Measurements from ENCODE around the gene MAD1L1. TPM values are rescaled to one million over a fixed set of nuclear protein-coding genes. Genes with fewer than 3 reads are reported as not detected.

Gene MAD1L1
- total RNA-seq: 100 to 1,000 TPM in 1 of 2 donors, 10 to 100 TPM in 1; 81.3 to 115 TPM
- total RNA-seq: 10.1 to 13.9 reads per million in 2 donors

DNA sequence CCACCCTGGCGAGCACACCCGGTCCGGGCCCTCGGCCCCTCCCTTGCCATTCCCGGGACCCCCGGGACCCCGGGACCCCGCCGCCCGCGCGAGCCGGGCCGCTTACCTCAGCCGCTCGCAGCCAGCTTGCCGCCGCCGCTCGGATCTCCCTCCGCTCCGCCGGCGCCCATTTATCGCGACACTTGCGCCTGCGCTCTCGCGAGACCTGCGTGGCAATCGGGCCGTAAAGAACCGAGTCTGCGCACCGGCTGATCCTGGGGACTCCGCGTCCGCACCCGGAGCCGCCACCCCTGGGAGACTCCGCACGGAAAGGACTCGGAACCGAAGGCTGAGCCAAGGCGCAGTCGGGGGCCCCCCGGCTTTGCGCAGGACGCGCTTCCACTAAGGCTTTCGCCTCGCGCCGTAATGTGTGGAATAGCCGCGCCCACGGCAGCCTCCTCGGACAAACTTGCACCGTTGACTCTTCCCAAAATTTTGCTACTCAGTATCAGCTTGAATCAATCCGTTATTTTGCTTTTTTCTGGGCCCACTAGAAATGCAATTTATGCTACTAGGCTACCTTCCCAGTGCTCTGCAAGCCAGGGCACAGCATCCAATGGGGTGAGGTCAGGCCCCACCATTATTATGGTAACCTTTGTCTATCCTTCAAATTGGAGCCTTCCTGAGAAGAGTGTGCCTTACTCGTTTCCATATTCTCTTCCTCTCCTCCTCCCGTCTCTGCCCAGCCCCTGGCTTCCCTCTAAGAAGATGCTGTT is at the start of gene MAD1L1:
TSS of gene MAD1L1 (minus strand) at position 180 of the 755 bp plus-strand sequence. CDS start 2,812 bp downstream, outside the sequence.
- DNase-seq: peak; percentile 81 to 92 (median 82)
- H3K4me1 Mint-ChIP-seq: peaks cover 21% of the 10 kb centered on the region
- peak within 1 kb of the TSS; percentile 93 for H3K4me3 Mint-ChIP-seq
- H3K27ac Mint-ChIP-seq: peak within 1 kb of the TSS; percentile 88
- H3K9me3 ChIP-seq (ENCODE audit: control insufficient read depth, low read length, poor library complexity, severe bottlenecking): no peaks in the 10 kb centered on the region
- peak; percentile 91 for ATAC-seq
- no peaks in the 10 kb centered on the region for H3K27me3 Mint-ChIP-seq
- peaks cover 2% of the 10 kb centered on the region for H3K36me3 Mint-ChIP-seq (ENCODE audit: low read depth)

DNA sequence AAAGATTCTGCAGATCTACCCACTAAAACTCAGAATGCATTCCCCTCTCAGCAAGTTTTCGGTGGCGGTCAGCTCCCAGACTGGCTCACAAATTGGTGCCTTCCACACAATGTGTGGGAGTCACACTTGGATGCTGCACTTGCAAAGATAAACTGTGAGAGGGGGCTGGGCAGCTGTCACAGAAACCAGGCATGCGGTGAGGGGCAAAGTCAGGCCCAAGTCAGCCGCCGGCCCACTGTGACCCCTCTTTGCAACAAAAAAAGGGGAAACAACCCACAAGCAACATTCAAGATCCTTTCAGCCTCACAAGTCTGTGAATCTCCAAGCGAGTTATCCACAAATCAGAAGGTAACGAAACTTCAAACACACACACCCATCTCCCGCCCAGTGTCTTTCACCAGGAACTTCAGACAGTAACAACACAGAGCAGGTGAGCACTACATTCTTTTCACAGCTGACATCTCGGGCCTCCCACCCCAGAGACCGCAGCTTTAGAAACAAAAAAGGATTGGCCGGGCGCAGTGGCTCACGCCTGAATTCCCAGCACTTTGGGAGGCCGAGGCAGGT is 49.5 kb upstream of the MAD1L1 start:
- DNase-seq: no peak
- Mint-ChIP-seq H3K27me3 (no peaks in the 10 kb centered on the region), H3K4me3 (no peak overlapping the region), H3K36me3 (ENCODE audit: low read depth) (no peaks in the 10 kb centered on the region), H3K27ac (no peak overlapping the region), H3K4me1 (peaks cover 3% of the 10 kb centered on the region)
- no peak for ATAC-seq
- H3K9me3 ChIP-seq (ENCODE audit: control insufficient read depth, low read length, poor library complexity, severe bottlenecking): no peaks in the 10 kb centered on the region

DNA sequence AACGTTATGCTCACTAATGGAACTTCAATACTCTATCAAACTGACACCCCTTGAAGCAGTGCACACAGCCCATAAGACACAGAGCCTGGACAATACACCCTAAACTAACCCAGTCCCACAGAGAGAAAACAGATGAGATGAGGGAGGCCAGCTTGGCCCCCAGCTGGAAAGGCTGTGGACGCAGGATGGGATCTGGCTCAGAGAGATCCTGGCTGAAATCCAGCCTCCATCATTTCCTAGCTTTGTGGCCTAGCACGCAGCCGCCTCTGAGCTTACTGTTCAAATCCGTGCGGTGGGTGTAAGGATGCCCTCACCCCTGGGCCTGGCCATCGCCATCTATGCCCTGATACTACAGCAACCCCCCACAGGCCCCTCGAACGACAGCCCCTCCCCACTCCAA is 48.8 kb upstream of the MAD1L1 start:
- ATAC-seq (no peak), DNase-seq (no peak)
- Mint-ChIP-seq H3K36me3 (ENCODE audit: low read depth) (no peaks in the 10 kb centered on the region), H3K27me3 (no peaks in the 10 kb centered on the region), H3K4me1 (peaks cover 3% of the 10 kb centered on the region), H3K4me3 (no peak overlapping the region), H3K27ac (no peak overlapping the region)
- no peaks in the 10 kb centered on the region for H3K9me3 ChIP-seq (ENCODE audit: control insufficient read depth, low read length, poor library complexity, severe bottlenecking)

DNA sequence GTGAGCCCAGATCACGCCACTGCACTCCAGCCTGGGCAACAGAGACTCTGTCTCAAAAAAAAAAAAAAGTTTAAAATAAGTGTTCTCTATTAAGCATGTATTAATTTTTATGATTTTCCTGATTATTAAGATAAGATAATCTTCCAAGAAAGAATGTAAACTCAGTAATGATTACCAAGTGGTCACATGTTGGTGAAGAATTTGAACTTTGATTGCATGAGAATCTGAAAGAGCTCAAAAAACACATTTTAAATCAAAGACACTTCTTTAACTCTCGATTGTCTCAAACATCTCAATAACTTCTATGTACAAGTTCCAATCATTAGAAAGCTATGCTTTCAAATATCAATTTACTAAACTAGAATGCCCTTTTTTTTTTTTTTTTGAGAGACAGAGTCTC is 47.7 kb upstream of the MAD1L1 start:
- Mint-ChIP-seq H3K4me1 (peaks cover 3% of the 10 kb centered on the region), H3K4me3 (no peak overlapping the region)

DNA sequence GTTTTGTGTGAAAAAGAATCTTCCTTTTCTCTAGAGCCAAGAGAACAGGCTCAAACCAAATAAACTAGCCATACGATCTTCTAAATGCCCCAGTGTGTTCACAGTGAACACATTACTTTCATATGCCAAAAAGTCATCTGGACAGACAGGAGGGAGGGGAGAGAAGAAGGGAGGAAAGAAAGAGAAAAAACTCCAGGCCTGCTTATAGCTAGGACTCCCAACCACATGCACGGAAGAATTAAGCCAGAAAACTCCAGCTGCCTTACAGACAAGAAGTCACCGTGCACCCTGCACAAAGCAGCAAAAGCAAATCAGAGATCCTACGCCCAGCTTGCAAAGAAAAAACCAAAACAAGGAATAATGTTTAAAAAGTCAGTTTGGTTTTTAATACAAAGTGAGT is 47.2 kb upstream of the MAD1L1 start:
- H3K4me3 Mint-ChIP-seq: no peak overlapping the region
- no peaks in the 10 kb centered on the region for H3K36me3 Mint-ChIP-seq (ENCODE audit: low read depth)
- ATAC-seq (no peak), DNase-seq (no peak)
- no peaks in the 10 kb centered on the region for H3K27me3 Mint-ChIP-seq
- peaks cover 3% of the 10 kb centered on the region for H3K4me1 Mint-ChIP-seq
- H3K27ac Mint-ChIP-seq: no peak overlapping the region
- no peaks in the 10 kb centered on the region for H3K9me3 ChIP-seq (ENCODE audit: control insufficient read depth, low read length, poor library complexity, severe bottlenecking)

More for the DNA sequence above, 47.7 kb upstream of the MAD1L1 start:
- no peaks in the 10 kb centered on the region for H3K36me3 Mint-ChIP-seq (ENCODE audit: low read depth)
- ATAC-seq (no peak), DNase-seq (no peak)
- H3K9me3 ChIP-seq (ENCODE audit: control insufficient read depth, low read length, poor library complexity, severe bottlenecking): no peaks in the 10 kb centered on the region
- no peaks in the 10 kb centered on the region for H3K27me3 Mint-ChIP-seq
- H3K27ac Mint-ChIP-seq: no peak overlapping the region

DNA sequence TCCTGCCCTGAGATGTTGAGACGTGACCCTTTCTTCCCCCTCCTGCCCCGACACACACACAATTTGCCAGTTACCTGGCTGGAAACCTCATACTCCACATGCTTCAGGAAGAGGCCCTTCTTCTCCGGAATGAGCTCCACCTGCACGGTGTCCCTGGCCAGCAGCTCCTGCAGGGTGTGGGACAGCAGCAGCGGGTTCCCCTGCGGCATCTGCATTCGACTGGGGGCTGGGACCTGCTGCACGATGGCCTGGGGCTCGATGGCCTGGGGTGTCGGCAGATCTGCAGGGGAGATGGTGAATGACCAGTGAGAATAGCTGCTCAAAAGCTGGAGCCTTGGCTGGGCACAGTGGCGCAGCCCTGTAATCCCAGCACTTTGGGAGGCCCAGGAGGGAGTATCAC is 45.3 kb upstream of the MAD1L1 start:
- Mint-ChIP-seq H3K27ac (no peak overlapping the region), H3K4me3 (no peak overlapping the region), H3K36me3 (ENCODE audit: low read depth) (no peaks in the 10 kb centered on the region), H3K27me3 (no peaks in the 10 kb centered on the region), H3K4me1 (peaks cover 3% of the 10 kb centered on the region)
- DNase-seq: no peak
- no peaks in the 10 kb centered on the region for H3K9me3 ChIP-seq (ENCODE audit: control insufficient read depth, low read length, poor library complexity, severe bottlenecking)
- ATAC-seq: no peak

DNA sequence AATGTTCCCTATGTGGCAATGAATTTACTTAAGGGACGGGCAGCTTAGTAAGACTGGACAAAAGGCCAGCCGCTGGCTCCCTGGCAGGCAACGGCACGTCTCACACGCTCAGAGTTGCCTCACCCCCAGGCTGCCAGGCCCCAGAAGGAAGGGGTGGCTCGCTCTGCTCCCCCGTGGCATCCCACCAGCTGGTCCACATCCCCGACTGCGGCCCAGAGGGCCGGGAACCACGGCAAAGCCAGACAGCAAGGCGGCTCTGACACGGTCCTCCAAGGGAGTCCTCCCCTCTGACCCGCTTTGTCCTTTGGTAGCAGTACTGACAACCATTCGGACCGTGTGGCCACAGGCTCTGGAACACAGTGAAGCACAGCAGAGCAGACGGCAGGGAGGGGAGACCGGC is 43.4 kb upstream of the MAD1L1 start:
- Mint-ChIP-seq H3K4me1 (no peaks in the 10 kb centered on the region), H3K27me3 (no peaks in the 10 kb centered on the region), H3K4me3 (no peak overlapping the region), H3K36me3 (ENCODE audit: low read depth) (no peaks in the 10 kb centered on the region), H3K27ac (no peak overlapping the region)
- H3K9me3 ChIP-seq (ENCODE audit: control insufficient read depth, low read length, poor library complexity, severe bottlenecking): no peaks in the 10 kb centered on the region
- DNase-seq: no peak
- ATAC-seq: no peak

DNA sequence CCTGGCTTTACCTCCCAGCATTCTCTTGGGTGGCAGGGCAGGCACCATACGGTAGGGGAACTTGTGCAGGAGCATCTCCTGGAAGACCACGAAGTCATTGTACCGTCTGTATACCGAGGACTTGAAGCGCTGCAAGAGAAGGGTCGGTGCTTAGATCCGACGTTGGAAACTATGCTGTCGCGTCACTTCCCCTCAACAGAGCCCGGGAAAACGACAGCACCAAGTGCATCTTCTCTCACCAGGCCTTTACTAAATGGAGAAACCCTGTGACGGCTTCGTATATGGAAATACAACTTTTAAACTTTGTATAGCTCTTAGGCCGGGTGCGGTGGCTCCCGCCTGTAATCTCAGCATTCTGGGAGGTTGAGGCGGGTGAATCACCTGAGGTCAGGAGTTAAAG is 42.4 kb upstream of the MAD1L1 start:
- no peak overlapping the region for H3K27ac Mint-ChIP-seq
- no peaks in the 10 kb centered on the region for H3K27me3 Mint-ChIP-seq
- H3K36me3 Mint-ChIP-seq (ENCODE audit: low read depth): no peaks in the 10 kb centered on the region
- ATAC-seq (no peak), DNase-seq (no peak)
- H3K9me3 ChIP-seq (ENCODE audit: control insufficient read depth, low read length, poor library complexity, severe bottlenecking): no peaks in the 10 kb centered on the region
- no peaks in the 10 kb centered on the region for H3K4me1 Mint-ChIP-seq
- H3K4me3 Mint-ChIP-seq: no peak overlapping the region

DNA sequence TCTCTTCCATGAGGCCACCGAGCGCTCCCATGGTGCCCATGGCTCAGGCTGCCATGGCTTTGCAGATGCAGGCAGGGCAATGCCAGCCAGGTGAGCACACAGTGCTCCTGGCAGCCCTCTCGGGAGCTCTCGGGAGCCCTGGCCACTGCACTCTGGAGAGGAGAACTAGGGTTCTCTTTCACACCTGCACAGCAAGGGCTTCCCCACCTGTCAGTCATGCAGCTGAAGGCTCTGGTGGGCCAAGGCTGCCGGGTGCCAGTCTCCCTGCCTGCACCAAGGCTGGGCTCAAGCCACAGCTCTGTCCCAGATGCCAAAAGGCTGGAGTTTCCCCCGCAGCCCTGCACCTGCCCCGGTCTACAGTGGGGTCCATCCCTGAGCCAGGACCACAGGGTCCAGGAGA is 41.9 kb upstream of the MAD1L1 start:
- H3K36me3 Mint-ChIP-seq (ENCODE audit: low read depth): no peaks in the 10 kb centered on the region
- H3K27me3 Mint-ChIP-seq: no peaks in the 10 kb centered on the region

DNA sequence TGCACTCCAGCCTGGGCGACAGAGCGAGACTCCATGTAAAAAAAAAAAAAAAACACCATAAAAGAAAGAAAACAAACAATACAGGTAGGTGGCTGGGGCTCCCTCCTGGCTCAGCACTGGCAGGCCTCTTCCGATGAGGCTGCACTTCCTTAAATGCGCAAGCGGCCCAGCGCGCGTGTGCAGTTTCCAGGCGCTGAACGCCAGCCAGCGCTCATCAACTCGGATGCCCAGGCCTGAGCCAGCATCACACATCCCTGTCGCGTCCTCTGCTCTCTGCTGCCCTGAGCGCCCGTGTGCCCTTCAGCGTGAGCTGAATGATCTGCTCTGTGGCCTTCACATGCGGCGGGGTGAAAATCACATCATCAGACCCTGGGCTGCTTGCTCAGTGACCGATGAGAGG is 41.1 kb upstream of the MAD1L1 start:
- no peaks in the 10 kb centered on the region for H3K9me3 ChIP-seq (ENCODE audit: control insufficient read depth, low read length, poor library complexity, severe bottlenecking)
- Mint-ChIP-seq H3K27me3 (no peaks in the 10 kb centered on the region), H3K27ac (no peak overlapping the region), H3K4me1 (no peaks in the 10 kb centered on the region), H3K4me3 (no peak overlapping the region), H3K36me3 (ENCODE audit: low read depth) (no peaks in the 10 kb centered on the region)
- no peak for DNase-seq
- ATAC-seq: no peak

More for the DNA sequence above, 41.9 kb upstream of the MAD1L1 start:
- Mint-ChIP-seq H3K27ac (no peak overlapping the region), H3K4me3 (no peak overlapping the region), H3K4me1 (no peaks in the 10 kb centered on the region)
- no peak for ATAC-seq
- DNase-seq: no peak
- H3K9me3 ChIP-seq (ENCODE audit: control insufficient read depth, low read length, poor library complexity, severe bottlenecking): no peaks in the 10 kb centered on the region

DNA sequence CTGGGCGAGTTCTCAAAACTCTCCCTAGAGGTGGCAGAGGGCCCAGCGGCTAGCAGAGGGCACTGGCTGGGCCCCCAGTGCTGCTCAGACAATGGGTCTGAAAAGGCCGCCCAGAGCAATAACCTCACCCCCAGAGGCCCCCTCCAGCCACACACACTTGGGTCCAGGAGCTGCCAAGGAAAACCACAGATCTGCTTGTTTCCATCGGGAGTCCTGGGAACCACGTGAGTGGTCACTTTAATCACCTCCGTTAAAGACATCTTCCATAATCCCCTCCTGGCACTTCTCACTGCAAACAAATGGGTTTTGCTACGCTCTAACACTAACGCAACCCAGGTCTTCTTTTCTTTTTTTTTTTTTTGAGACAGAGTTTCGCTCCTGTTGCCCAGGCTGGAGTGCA is 39.3 kb upstream of the MAD1L1 start:
- H3K4me3 Mint-ChIP-seq: no peak overlapping the region
- no peaks in the 10 kb centered on the region for H3K36me3 Mint-ChIP-seq (ENCODE audit: low read depth)
- H3K27ac Mint-ChIP-seq: no peak overlapping the region
- H3K4me1 Mint-ChIP-seq: no peaks in the 10 kb centered on the region
- no peaks in the 10 kb centered on the region for H3K27me3 Mint-ChIP-seq
- H3K9me3 ChIP-seq (ENCODE audit: control insufficient read depth, low read length, poor library complexity, severe bottlenecking): no peaks in the 10 kb centered on the region
- ATAC-seq (no peak), DNase-seq (no peak)

DNA sequence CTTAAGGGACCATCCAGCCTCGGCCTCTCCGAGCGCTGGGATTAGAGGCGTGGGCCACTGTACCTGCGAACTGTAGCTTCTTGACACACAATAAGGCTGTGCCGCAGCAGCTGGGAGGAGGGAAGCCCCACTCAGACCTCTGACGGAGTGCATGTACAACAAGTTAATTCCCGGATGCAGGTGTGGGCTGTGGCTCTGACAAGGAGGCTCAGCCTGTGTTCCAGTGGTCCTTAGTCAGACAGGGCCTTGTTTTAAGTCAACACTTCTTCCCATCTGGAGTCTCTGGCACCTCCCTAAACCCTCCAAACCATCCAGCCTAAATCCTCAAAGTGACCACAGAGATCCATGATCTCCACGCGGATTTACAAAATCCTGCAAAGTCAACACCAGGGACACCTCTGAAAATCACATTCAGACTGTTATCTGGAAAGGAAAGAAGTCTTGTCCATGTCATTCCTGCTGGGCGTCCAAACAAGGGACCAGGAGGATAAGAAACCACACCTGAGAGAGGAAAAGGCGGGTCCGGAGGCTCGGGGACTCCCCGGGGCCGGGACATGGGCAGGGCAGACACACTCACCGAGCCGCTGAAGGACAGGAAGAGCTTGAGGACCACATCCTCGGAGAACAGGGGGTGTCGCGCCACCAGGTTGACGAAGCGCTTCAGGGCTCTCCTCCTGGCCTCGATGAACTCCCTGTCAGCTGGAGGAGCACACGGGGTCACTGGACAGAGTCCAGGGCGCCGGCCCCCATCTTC is 38.7 kb upstream of the MAD1L1 start:
- Mint-ChIP-seq H3K27ac (no peak overlapping the region), H3K36me3 (ENCODE audit: low read depth) (no peaks in the 10 kb centered on the region), H3K27me3 (no peaks in the 10 kb centered on the region), H3K4me1 (no peaks in the 10 kb centered on the region), H3K4me3 (no peak overlapping the region)
- DNase-seq (no peak), ATAC-seq (no peak)
- no peaks in the 10 kb centered on the region for H3K9me3 ChIP-seq (ENCODE audit: control insufficient read depth, low read length, poor library complexity, severe bottlenecking)

DNA sequence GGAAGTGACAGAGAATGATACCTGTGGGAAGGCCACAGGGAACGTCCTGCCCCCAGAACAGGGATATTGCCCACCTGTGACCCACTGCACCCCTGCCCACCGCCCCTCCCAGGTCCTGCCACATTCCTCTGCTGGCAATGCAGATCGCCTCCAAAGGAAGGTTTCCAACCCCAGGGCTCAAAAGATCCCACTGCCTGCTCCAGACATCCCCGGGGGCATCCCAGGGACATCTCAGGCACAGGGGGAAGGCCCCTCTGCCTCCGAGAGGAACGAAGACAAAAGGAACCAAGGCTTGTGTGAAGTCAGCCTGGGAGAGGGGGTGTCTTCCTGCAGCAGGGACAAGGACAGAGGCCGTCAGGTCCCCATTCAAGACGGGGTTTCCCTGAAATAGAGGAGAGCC is 37.8 kb upstream of the MAD1L1 start:
- Mint-ChIP-seq H3K4me3 (no peak overlapping the region), H3K27ac (no peak overlapping the region), H3K36me3 (ENCODE audit: low read depth) (no peaks in the 10 kb centered on the region), H3K27me3 (no peaks in the 10 kb centered on the region), H3K4me1 (no peaks in the 10 kb centered on the region)
- no peak for ATAC-seq
- no peaks in the 10 kb centered on the region for H3K9me3 ChIP-seq (ENCODE audit: control insufficient read depth, low read length, poor library complexity, severe bottlenecking)
- no peak for DNase-seq

Data from T-helper 17 cell (primary cell).